IPS-NIHi11 (cell line): Measurements from ENCODE around the gene ILK.

Experiments
- DNase-seq: peaks from one replicate; pipeline ENCODE4 v3.0.0; 2012; ENCODE audit warnings: mixed read lengths, low spot score

Gene ILK

GRCh38 chr11:6603287-6604080 lies at the start of gene ILK, which contains the start of gene RRP8:
ILK (plus strand) TSS chr11:6603774; CDS start chr11:6604272, 498 bp downstream.
RRP8 (minus strand) TSS chr11:6603616; CDS start chr11:6603502, 114 bp downstream.
- DNase-seq, result peak; percentile 96

GRCh38 chr11:6554828-6555706 lies 48.5 kb upstream of the ILK start:
- DNase-seq, result no peak

DNA sequence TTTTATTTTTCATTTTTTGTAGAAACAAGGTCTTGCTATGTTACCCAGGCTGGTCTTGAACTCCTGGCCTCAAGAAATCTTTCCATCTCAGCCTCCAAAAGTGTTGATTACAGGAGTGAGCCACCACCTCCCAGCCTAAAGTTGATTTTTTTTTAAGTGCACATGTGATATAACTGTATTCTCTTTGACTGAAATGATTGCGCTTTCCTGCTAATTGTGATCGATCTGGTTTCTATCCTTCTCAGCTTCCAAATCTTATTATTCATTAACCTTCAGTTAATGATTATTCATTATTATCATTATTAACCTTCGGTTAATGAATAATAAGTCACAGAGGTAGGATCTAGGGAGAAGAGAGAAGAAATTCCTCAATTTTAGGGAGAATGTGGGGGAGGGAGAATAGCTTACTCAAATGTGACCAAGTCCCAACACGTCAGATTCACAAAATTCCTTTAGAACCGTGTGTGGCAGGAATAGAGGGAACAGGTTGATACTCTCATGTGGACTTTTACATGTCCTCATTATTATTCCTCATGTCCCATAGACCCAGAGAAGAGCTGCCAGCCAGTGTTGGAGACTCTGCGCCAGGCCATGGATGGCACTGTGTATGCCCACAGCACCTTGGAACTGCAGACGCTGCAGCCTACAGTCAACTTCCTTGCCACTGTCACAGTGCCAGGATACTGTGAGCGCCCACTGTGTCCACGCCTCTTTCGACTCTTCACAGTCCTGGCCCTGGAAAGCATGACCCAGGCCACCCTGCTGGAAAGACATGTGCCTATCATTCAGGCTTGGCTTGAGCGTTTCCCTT lies 47.2 kb upstream of the ILK start:
- no peak for DNase-seq

DNA sequence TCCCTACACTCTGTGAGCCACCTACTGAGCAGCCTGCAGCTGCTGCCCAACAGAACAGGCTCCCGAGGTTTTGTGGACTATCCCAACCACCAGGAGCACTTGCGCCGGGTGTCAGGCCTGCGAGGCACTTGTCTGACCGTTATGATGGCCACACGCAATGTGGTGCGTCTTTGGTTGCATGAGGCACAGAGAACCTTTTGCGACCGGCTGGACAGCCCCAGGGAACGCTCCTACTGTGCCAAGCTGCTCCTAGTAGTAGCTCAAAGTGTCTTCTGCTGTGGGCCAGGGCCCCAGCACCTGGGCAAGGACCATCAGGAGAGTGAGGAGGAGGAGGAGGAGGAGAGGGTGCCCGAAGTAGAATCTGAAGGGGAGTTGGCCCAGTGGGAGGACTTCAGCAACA lies 46.5 kb upstream of the ILK start:
- DNase-seq, result no peak

DNA sequence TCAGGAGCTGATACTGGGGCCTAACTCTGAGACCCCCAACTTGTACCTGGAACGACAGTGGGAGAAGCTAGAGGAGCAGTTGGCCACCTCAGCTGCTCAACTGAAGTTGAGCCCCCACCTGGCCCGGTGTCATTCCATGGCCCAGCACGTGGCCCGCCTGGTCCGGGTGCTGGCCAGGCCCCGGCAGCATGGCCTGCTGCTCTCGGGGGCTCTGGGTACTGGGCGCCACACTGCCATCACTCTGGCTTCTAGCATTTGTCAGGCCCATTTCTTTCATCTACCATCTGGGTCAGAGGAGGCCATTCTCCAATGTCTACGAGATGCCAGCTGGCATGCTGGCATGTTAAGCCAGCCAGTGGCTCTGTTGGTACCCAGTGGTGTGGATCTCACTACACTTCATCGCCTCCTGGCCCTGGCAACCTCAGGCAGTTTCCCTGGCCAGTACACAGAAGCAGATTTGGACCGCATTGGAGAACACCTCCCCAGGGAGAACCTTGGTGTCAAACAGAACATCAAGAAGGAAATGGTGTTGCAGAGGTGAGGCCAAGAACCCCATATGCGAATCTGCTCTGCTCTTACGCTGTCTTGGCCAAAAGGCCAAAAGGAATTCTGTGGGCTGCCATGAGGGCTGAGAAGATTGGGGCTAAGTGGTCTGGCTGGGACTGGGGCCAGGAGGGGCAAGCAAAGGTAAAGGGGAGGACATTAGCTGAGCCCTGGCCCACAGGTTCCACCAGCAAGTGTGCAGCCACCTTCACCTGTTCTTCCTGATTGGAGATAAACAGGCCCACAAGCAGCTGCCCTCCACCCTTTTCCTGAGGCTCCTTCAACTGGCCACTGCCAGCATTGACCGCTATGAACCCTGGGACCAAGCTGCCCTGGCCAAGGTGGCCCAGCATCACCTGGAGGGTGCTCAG lies 45.6 kb upstream of the ILK start:
- no peak for DNase-seq

- no peak for DNase-seq
Measured at GRCh38 chr11:6559369-6559768, 44.2 kb upstream of the ILK start.

DNA sequence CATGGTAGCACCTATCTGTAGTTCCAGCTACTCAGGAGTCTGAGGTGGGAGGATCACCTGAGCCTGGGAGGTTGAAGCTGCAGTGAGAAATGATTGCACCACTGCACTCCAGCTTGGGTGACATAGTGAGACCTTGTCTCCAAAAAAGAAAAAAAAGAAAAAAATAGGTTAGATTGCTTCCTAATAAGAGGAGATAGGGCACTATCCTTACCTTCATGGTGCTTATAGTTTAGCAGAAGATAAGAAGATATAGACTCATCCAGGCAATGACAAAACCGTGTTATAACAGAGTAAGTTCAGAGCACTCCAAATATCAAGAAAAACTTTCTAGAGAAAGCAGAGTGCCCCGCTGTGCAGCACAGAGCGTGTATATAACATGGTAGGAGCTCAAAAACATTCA lies 42.3 kb upstream of the ILK start:
- DNase-seq, result no peak

GRCh38 chr11:6563121-6563619 lies 40.4 kb upstream of the ILK start:
- DNase-seq, result no peak

- no peak for DNase-seq
Measured at GRCh38 chr11:6563667-6564066, 39.9 kb upstream of the ILK start.

DNA sequence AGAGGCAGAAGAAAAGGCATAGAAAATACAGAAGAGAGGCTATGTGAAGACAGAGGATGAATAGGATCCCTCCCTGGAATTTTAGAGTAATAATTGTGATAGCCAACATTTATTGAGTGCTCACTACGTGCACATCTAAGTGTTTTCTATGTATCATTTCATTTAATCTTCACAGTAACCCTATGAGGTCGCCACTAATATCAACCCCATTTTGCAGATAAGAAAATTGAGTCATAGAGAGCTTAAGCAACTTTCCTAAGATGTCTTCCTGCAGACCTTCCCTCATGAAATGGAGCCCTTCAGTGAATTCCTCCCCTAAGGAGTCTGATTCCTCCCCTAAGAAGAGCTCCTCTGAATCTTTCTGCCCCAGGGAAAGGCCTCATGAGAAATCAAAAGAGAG lies 38.2 kb upstream of the ILK start:
- DNase-seq, result no peak

DNA sequence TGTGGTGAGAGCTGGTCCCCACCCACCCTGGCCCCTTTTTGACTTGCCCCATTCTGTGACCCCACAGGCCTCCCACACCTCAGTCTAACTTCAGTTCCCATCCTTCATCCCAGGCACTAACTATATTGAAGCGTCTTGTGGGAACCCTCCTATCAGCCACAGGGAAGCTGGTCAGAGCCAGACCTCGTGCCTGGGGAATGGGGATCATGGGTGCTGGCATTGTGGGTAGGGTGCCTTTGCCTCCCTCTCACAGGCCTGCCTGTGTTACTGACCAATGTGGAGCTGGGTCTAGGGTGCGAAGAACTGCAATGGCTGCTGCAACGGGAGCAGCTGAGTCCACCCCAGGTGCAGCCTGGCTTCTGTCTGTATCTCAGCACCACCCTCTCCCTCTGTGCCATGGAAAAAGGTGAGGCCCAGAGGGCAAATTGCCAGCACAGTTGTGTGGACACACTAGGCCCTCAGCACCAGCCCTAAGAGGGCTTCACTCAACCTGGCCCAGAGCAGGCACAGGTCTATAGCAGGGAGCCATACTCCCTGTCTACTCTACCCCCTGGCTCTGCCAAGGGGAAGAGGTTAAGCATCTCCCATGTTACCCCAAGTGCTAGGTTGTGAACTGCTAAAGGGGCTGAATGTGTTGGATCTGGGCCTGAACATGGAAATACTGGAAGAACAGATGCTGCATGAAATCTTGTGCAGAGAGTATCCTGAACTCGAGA lies 37.4 kb upstream of the ILK start:
- DNase-seq, result no peak

- no peak for DNase-seq
Measured at GRCh38 chr11:6566704-6567370, 36.7 kb upstream of the ILK start.

DNA sequence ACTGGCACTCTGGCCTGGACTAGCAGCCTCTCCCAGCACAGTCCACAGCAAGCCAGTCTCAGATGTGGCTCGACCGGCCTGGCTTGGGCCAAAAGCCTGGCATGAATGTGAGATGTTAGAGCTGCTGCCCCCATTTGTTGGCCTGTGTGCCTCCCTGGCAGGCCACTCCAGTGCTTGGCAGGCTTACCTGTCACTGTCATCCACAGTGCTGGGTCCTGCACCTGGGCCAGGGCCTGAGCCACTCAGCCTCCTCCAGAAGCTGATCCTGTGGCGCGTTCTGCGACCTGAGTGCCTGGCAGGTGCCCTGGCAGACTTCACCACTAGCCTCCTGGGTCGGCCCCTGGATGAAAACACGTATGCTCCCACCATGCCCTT lies 36.2 kb upstream of the ILK start:
- no peak for DNase-seq

DNA sequence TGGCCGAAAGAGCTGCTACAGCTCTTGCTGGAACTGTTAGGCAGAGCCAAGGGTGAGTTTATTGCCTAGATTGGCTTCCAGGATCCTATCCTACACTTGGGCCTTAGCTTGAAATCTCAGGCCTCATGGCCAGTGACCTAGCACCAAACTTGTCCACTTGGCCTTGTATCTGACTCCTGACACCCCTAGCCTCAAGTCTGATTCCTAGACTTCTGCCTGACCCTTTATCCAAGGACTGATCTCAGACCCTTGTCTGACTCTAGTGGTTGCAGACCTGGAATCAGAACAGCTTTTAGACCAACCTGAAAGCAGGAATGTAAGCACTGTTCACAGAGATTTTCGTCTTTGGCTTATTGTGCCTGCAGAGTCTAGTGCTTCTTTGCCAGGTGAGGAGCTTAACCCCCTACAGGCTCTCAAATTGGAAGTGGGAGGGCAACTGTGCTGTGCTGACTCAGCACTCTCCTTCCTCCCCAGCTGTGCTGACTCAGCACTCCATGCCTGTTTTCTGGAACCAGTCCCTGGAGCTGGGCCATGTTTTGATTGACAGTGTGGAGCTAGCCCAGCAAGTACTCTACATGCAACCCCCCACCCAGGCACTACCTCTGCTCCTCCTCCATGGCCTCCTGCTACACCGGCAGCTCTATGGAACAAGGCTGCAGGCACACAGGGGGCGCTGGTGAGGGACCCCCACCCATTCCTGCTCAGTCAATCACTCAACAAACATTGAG lies 35.2 kb upstream of the ILK start:
- DNase-seq, result peak; percentile 78

- no peak for DNase-seq
Measured at GRCh38 chr11:6569706-6570105, 33.9 kb upstream of the ILK start.

GRCh38 chr11:6570691-6571427 lies 32.7 kb upstream of the ILK start:
- DNase-seq, result no peak

DNA sequence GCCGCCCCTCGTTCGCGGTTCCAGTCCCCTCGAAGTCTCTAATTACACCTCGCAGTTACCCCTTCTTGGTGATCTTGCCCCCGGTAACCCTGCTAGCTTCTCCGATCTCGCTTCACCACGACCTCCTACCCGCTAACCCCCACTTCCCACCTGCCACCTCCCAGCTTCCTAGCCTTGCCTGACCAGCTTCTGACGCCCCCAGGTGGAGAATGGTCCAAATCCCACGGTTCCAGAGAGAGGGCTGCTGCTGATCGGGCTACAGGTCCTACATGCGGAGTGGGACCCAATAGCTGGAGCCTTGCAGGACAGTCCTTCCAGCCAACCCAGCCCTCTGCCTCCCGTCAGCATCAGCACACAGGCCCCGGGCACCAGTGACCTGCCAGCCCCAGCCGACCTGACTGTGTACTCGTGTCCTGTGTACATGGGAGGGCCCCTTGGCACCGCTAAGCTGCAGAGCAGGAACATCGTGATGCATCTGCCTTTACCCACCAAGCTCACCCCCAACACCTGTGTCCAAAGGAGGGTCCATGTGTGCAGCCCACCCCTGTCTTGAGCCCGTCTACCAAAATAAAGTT lies 32.1 kb upstream of the ILK start:
- DNase-seq, result no peak

DNA sequence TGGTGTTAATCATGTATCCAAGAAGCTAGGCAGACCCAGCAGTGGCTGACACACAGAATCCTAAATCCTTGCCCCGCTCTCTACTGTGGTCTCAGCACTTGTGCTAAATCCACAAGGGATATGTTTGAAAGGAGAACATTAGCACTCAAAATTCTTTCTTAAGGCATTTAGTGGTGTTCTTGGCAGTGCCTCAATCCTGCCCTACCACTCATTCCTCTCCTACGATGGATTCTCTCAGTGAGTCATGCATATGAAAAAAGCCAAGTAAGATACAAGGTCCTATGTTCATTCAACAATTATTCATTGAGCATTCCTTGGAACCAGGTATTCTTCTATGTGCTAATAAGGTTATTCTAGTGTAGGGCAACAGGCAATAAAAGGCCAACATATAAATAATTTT lies 31.4 kb upstream of the ILK start:
- DNase-seq, result no peak
